Measurements from ENCODE around the gene ERFE. TPM values are rescaled to one million over a fixed set of nuclear protein-coding genes. Genes with fewer than 3 reads are reported as not detected.

Gene ERFE
- total and polyA plus RNA-seq, 7 donors, result 1.4 to 18.2 (median 2.8) TPM

DNA sequence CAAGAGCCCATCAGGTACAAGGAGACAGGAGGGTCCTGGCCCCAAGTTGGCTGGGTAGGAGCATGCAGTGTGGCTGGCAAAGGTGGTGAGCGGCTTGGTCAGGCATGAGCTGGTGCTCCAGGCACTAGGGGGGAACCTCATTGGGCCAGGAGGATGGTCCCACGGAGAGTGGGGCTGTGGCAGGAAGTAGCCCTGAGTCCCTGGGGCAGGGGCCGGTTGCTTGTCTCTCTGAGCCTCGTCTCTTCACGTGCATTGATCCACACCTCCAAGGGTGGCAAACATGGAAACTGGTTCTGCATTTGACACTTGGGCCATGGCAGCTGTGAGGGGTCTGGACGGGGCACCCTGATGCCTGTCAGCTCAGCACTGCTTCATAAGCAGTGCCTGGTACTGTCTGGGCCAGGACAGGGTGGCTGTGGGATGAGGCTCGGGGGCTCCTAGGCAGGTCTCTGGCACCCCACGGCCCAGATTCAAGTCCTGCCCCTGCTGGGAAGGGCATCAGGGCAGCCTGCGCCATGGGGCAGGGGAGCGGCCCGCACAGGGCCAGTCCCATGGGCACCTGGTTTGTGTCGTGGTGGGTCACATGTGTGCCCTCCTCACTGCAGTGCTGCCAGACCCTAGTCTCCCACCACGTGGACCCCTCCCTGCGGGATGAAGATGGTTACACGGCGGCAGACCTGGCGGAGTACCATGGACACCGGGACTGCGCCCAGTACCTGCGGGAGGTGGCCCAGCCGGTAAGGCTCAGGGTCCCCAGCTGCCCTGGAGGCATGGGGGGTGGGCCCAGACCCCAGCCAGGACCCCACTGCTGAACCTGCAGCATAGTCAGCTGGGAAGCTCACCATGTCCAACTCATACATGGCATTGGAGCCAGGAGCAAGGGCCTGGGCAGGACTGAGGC lies 42.2 kb upstream of the ERFE start:
- Histone ChIP-seq H3K4me3 (no peak overlapping the region), H3K27ac (no peak overlapping the region), H3K9me3 (peaks cover 3% of the 10 kb centered on the region), H3K4me1 (no peaks in the 10 kb centered on the region), H3K27me3 (ENCODE audit: insufficient read depth in 3 of 3, low read length in 2 of 3) (no peaks in the 10 kb centered on the region), H3K36me3 (ENCODE audit: insufficient read depth in 1 of 2, low read depth in 1 of 2) (no peaks in the 10 kb centered on the region)
- TF ChIP-seq, protein P1, sequence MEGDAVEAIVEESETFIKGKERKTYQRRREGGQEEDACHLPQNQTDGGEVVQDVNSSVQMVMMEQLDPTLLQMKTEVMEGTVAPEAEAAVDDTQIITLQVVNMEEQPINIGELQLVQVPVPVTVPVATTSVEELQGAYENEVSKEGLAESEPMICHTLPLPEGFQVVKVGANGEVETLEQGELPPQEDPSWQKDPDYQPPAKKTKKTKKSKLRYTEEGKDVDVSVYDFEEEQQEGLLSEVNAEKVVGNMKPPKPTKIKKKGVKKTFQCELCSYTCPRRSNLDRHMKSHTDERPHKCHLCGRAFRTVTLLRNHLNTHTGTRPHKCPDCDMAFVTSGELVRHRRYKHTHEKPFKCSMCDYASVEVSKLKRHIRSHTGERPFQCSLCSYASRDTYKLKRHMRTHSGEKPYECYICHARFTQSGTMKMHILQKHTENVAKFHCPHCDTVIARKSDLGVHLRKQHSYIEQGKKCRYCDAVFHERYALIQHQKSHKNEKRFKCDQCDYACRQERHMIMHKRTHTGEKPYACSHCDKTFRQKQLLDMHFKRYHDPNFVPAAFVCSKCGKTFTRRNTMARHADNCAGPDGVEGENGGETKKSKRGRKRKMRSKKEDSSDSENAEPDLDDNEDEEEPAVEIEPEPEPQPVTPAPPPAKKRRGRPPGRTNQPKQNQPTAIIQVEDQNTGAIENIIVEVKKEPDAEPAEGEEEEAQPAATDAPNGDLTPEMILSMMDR (IDR thresholded peaks at IDR 0.05), result no peak
- peak; percentile 9 to 41 for DNase-seq
- ATAC-seq, result no peak
- WGBS, 3 donors, result 89% methylated on average over 20 to 21 of the region's 21 CpGs
- intact Hi-C loops (cut with DNase I), result no loop called here

DNA sequence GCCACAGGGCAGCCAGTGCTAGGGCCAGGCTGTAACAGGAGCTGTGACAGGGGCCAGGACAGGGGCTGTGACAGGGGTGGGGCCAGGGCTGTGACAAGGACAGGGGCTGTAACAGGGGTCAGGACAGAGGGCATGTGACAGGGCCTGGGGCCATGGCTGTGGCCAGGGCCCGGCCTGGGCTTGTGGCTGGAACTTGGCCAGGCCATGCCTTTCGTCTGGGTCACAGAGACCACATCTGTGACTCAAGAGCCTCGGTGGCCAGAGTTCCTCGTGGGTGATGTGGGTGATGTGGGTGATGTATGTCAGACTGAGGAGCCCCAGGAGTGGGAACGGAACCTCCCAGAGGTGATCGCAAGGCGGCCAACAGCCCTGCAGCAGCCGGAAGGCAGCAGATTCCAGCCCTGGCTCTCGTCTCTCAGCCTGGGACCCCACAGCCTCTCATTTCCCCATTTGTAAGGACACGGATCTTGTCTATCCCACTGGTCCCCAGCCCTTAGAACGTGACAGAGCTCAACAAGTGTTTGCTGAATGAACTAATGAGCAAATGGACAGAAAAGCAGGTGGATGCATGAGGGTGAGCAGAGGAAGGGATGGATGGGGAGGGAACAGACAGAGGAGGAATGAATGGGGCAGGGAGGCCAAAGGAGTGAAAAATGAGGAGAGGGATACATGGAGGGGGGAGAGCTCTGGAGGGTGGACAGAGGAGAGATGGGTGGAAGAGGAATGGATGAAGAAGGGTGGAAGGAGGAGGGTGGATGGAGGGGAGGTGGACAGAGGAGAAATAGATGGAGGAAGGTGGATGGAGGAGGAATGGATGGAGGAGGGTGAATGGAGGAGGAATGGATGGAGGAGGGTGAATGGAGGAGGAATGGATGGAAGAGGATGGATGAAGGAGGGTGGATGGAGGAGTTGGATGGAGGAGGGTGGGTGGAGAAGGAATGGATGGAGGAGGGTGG lies 41.3 kb upstream of the ERFE start:
- Histone ChIP-seq H3K4me1 (no peaks in the 10 kb centered on the region), H3K9me3 (peaks cover 3% of the 10 kb centered on the region), H3K27me3 (ENCODE audit: insufficient read depth in 3 of 3, low read length in 2 of 3) (no peaks in the 10 kb centered on the region), H3K36me3 (ENCODE audit: insufficient read depth in 1 of 2, low read depth in 1 of 2) (no peaks in the 10 kb centered on the region), H3K4me3 (no peak overlapping the region), H3K27ac (no peak overlapping the region)
- ATAC-seq, result peak in 3 of 4 donors; percentile 14 to 80 (median 47)
- peak in 1 of 2 donors; percentile 13 for DNase-seq
- WGBS, 3 donors, result 64 to 67% (median 67%) methylated on average over 11 of the region's 11 CpGs
- intact Hi-C loops (cut with DNase I), result no loop called here
- TF ChIP-seq, protein P1 (IDR thresholded peaks at IDR 0.05), result no peak

DNA sequence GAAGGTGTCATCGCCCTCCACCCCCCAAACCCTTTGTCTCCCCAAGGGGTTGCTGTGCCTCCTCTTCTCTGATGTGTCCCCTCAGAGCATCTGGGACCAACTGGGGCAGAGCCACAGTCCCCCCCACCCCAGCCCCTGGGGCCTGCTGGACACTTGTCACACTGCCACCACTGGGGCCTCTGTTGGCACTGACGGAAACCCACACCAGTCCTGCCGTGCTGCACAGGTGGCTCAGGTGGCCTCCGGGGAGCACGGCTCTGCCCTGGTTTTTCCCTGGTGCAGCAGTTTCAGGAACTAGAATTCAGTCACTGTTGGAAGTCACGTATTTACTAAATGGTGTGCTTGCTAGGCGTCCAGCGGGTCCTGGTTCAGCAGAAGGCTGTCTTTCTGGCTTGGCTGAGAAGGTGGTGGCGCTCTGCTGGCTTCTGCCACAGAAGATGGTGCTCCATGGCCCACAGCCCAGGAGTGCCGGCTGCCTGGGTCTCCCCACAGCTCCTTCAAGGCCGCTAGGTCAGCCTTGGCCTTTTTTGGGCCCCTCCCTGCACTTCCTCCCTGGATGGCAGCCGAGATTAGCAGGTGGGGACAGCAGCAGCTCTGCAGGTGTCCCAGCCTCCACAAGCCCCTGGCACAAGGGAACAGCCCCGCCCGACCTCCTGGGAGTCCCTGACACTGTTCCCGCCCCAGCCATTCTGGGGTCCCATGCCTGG lies 38.9 kb upstream of the ERFE start:
- ATAC-seq, result no peak
- WGBS, 3 donors, result 55 to 64% (median 60%) methylated on average over 15 of the region's 15 CpGs
- intact Hi-C loops (cut with DNase I), result no loop called here
- Histone ChIP-seq H3K9me3 (no peaks in the 10 kb centered on the region), H3K36me3 (ENCODE audit: insufficient read depth in 1 of 2, low read depth in 1 of 2) (no peaks in the 10 kb centered on the region), H3K4me1 (no peaks in the 10 kb centered on the region), H3K27me3 (ENCODE audit: insufficient read depth in 3 of 3, low read length in 2 of 3) (no peaks in the 10 kb centered on the region), H3K27ac (no peak overlapping the region), H3K4me3 (no peak overlapping the region)
- TF ChIP-seq, protein P1 (IDR thresholded peaks at IDR 0.05), result no peak
- DNase-seq, result peak; percentile 7 to 36

DNA sequence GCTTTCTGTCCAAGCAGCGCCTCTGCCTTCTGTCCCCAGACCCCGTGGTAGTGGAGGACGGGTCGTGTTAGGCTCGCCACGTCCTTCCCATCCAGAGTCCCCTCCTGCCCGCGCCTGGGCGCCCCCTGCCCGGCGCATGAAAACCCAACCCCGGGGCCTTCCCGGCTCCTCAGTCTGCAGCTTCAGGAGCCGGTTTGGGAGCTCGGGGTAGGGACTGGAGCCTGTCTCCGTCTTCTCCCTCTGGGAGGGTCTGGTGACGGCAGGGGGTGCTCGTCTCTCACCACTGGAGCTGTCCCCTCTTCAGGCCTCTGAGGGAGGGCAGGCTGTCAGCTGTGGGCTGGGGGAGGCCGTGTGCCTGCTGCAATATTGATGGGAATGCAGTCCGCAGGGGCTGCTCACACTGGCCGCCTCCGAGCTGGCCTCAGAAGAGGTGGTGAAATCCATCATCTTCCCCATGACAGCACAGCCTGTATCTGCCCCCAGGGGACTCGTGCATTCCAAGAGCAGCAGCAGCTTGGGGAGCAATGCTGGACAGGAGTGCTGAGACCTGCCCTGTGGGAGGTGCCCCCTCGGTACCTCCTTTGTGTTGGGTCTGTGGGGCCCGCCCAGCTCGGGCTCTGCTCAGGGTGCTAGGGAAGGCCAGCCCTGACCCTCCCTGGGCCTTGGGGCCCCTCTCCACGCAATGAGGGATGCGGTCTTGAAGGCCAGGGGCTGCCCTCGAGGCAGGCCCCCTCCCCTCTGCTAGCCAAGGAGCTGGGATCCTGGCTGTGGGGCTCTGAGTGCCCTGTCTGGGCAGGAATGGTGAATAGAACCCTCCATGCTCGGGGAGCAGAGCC lies 38.1 kb upstream of the ERFE start:
- TF ChIP-seq, protein P1 (IDR thresholded peaks at IDR 0.05), result peak; percentile 11
- Histone ChIP-seq H3K9me3 (no peaks in the 10 kb centered on the region), H3K36me3 (ENCODE audit: insufficient read depth in 1 of 2, low read depth in 1 of 2) (no peaks in the 10 kb centered on the region), H3K4me3 (no peak overlapping the region), H3K4me1 (no peaks in the 10 kb centered on the region), H3K27ac (no peak overlapping the region), H3K27me3 (ENCODE audit: insufficient read depth in 3 of 3, low read length in 2 of 3) (no peaks in the 10 kb centered on the region)
- intact Hi-C loops (cut with DNase I), result no loop called here
- 41 to 47% (median 43%) methylated on average over 27 to 30 of the region's 30 CpGs for WGBS, 3 donors
- DNase-seq (peak; percentile 28 to 58), ATAC-seq (peak; percentile 41 to 85 (median 76))

All from psoas muscle (tissue), 8 donors.